AG10803 (cell line): ENCODE data around the gene RDX.
"Not testable (repeated sequence)": the region's sequence is repeated elsewhere in the genome, so short reads cannot be mapped to it uniquely, and the experiment has no call there.

Experiments used
- DNase-seq: peaks from one replicate; pipeline ENCODE4 v3.0.0; 2010; ENCODE audit warnings: low read depth
- H3K4me3 ChIP-seq: 2 replicates; pipeline ENCODE4 v1.5.1; 2011; ENCODE audit warnings: mild to moderate bottlenecking, low read length, control low read depth
- TF ChIP-seq, protein P1 (sequence below): conservative IDR thresholded peaks from 2 replicates; pipeline ENCODE4 v1.5.1; 2011; ENCODE audit warnings: mild to moderate bottlenecking, low read length, control low read depth, inconsistent platforms

The RDX gene

DNA sequence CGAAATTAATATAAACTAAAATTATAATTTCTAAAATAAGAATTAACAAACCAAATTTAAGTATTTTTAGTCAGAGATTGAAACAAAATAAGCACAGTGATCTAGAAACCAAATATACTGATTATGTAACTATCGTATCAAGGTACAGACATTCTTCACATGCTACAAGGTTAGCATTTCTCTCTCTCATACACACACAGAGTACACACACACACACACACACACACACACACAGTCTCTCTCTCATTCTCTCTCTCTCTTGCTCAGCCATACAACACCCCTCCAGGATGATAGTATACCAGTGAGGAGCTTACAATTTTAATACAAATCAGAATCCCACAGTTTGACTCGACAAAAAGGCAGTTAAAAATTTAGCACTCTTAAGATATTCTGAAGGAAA lies 66.0 kb downstream of the RDX start:
- no peak for DNase-seq
- TF ChIP-seq, protein P1, sequence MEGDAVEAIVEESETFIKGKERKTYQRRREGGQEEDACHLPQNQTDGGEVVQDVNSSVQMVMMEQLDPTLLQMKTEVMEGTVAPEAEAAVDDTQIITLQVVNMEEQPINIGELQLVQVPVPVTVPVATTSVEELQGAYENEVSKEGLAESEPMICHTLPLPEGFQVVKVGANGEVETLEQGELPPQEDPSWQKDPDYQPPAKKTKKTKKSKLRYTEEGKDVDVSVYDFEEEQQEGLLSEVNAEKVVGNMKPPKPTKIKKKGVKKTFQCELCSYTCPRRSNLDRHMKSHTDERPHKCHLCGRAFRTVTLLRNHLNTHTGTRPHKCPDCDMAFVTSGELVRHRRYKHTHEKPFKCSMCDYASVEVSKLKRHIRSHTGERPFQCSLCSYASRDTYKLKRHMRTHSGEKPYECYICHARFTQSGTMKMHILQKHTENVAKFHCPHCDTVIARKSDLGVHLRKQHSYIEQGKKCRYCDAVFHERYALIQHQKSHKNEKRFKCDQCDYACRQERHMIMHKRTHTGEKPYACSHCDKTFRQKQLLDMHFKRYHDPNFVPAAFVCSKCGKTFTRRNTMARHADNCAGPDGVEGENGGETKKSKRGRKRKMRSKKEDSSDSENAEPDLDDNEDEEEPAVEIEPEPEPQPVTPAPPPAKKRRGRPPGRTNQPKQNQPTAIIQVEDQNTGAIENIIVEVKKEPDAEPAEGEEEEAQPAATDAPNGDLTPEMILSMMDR: no peak
- H3K4me3 ChIP-seq: no peak overlapping the region

DNA sequence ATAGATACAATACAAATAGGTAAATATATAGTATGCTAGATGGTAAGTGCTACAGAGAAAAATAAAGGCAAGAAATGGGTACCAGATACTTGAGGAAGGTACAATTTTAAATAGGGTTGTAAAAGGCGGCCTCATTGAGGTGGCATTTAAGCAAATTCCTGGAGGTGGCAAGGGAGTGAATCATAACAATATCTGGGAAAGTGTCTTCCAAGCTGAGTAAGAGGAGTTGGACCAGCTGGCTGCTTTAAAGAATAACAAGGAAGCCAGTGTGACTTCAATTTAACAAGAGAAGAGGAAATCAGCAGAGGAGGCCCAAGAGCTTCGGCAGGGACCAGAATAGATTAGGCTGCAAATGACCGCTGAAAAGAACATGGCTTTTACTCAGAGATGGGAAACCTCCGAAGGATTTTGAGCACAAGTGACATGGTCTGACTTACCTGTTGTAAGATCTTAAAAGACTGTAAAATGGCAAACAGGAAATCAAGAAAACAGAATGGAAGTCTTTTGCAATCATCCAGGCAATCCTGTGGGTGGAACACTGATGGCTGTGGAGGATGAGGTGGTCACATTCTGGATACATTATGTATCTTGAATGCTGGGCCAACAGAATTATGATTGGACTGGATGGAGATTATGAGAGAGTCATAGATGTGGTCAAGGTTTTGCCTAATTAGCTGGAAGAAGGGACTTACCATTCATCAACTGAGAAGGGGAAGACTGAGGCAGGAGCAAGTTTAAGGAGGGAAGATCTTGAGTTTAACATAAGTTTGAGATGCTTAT lies 77.2 kb downstream of the RDX start:
- no peak overlapping the region for H3K4me3 ChIP-seq
- TF ChIP-seq, protein P1: no peak
- DNase-seq: peak; percentile 20

DNA sequence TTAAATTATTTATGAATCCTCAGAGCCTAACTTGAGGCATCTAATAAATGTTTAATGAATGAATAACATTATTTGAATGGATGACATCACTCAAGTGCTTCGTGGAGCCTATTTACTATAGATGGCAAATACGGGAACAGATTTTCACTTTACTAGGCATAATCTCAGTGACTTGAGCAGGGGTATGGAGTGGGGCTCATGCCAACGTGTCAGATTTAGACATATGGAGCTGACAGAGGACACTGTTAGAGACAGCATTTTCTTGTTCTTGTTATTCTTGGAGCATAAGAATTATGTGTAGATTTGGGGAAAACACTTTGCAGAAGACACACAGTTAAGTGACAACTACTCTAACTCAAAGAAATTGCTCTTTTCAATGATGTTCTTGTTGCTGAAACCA lies 78.5 kb downstream of the RDX start:
- TF ChIP-seq, protein P1: no peak
- no peak overlapping the region for H3K4me3 ChIP-seq
- DNase-seq: no peak

DNA sequence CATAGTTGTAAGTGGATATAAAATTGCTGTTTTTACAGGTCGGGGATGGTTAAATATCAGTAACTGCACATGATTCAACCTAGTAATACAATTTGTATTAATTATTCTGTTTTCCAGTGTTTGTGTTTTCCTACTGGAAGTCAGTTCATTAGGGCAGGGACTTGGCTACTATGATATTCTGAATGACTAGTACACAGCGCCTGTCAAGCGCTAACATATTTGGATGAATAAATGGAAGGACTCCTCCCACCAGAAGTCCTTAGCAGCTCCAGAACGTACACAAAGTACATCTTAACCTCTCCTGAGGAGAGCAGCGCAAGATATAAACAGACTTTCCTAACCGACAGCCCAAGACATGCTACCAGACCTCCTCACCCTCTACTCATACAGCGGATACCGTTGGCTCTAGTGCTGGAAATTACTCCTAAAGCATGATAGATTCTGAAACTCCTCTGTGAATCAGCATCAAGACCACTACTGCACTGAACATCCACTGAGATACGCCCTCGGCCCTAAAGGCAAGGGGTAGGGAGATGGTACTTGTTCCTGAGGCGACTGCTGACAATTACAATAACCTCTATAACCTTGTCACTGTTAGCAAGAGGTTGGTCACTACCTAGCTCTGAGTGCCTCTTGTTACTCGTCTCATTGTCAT lies 79.1 kb downstream of the RDX start:
- TF ChIP-seq, protein P1: no peak
- H3K4me3 ChIP-seq: no peak overlapping the region
- no peak for DNase-seq

DNA sequence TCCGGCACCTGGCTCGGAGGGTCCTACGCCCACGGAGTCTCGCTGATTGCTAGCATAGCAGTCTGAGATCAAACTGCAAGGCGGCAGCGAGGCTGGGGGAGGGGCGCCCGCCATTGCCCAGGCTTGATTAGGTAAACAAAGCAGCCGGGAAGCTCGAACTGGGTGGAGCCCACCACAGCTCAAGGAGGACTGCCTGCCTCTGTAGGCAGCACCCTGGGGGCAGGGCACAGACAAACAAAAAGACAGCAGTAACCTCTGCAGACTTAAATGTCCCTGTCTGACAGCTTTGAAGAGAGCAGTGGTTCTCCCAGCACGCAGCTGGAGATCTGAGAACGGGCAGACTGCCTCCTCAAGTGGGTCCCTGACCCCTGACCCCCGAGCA lies 87.1 kb downstream of the RDX start:
- not testable (repeated sequence) for DNase-seq
- H3K4me3 ChIP-seq: peak overlapping the region; percentile 26; the same call in 1 of the 2 replicates

DNA sequence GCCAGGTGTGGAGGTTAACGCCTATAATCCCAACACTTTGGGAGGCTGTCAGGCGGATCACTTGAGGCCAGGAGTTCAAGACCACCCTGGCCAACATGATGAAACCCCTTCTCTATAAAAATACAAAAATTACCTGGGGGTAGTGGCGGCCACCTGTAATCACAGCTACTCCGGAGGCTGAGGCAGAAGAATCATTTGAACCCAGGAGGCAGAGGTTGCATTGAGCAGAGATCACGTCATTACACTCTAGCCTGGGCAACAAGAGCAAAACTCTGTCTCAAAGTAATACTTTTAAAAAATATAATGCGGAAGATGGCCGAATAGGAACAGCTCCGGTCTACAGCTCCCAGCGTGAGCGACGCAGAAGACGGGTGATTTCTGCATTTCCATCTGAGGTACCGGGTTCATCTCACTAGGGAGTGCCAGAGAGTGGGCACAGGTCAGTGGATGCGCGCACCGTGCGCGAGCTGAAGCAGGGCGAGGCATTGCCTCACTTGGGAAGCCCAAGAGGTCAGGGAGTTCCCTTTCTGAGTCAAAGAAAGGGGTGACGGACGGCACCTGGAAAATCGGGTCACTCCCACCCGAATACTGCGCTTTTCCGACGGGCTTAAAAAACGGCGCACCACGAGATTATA lies 87.6 kb downstream of the RDX start:
- DNase-seq: not testable (repeated sequence)
- H3K4me3 ChIP-seq: peak overlapping the region; percentile 38

DNA sequence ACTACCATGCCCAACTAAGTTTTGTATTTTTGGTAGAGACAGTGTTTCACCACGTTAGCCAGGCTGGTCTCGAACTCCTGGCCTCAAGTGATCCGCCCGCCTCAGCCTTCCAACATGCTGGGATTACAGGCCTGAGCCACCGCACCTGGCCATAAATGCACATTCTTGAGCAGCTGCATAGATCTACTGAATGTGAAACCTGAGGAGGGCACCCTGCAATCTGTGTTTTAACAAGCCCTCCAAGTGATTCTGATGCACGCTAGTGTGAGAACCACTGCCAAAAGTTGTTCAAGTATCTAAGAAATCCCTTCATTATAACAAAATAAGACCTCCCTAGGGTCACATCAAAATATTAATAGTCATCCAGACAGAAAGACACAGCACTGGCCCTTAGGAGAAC lies 89.3 kb downstream of the RDX start:
- DNase-seq: no peak
- TF ChIP-seq, protein P1: no peak
- no peak overlapping the region for H3K4me3 ChIP-seq

DNA sequence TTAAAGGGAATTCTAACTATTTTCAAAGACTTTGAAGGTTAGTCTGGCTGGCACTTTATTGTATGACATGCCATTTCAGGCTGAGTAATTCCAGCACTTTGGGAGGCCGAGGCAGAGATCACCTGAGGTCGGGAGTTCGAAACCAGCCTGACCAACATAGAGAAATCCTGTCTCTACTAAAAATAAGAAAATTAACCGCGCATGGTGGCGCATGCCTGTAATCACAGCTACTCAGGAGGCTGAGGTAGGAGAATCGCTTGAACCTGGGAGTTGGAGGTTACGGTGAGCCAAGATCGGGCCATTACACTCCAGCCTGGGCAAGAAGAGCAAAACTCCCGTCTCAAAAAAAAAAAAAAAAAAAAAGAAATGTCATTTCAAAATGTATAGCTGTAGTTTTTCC lies 95.6 kb downstream of the RDX start:
- TF ChIP-seq, protein P1: no peak
- no peak overlapping the region for H3K4me3 ChIP-seq
- no peak for DNase-seq
